ENCODE results near the gene HNRNPL. TPM values are rescaled to one million over a fixed set of nuclear protein-coding genes. Genes with fewer than 3 reads are reported as not detected.

HNRNPL gene
- total and polyA plus RNA-seq, 9 of the 15 experiments (the other 6 are each of a cell fraction or from before 2014, with no cell fraction given) = 39.5 to 610 (median 299) TPM

DNA sequence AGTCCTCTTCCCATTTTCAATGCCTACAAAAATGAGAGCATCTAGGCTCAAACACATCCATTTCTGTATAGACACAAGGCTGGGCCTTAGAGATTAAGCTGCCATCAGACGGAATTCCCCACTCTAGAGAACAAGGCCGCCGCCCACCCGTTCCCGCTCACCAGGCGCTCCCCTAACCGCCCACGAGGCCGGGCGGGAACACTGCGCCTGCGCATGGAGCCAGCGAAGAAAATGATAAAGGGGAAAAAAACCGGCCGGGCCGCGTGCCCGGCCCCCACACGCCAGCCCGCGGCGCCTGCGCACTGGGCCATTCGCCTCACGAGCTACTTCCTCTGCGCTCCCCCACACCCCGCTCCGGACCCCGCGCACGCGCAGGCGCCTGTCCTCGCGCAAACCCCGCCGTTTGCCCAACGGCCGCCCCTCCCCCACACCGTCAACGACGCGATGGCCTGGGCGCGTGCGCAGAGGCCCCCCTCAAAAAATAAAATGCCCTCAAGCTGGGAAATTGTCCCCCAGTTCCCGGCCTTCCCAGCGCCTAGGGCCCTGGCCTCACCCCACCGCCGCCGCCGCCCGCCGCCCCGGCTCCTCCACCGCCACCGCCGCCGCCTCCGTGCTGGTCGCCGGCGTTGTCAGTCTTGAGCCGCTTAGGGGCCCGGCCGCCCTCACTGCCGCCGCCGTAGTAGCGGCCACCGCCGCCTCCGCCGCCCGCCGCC lies 483 bp downstream of the HNRNPL start (continued):
- TF ChIP-seq TEAD4 (IDR thresholded peaks at IDR 0.05; ENCODE audit: low read length) = no peak; the same call in 1 of the 2 replicates
- no peak for TF ChIP-seq TEAD4 (CRISPR knock-in tag; IDR thresholded peaks at IDR 0.05; ENCODE audit: borderline replicate concordance)
- no peak for TF ChIP-seq ZNF785 (CRISPR knock-in tag; IDR thresholded peaks at IDR 0.05)
- TF ChIP-seq ZBTB7A (IDR thresholded peaks at IDR 0.05; ENCODE audit: borderline replicate concordance, control insufficient read depth, low read depth, low read length) = peak; percentile 52
- peak; percentile 96 for TF ChIP-seq MEIS2 (IDR thresholded peaks at IDR 0.05; ENCODE audit: partially characterized antibody)
- no peak for TF ChIP-seq CSDE1 (IDR thresholded peaks at IDR 0.05)
- no peak for TF ChIP-seq HDAC6 (IDR thresholded peaks at IDR 0.05; ENCODE audit: low read depth, low read length)
- TF ChIP-seq KLF10 (CRISPR knock-in tag; IDR thresholded peaks at IDR 0.05) = no peak
- TF ChIP-seq CREBBP (IDR thresholded peaks at IDR 0.05; ENCODE audit: low read depth, low read length) = no peak
- TF ChIP-seq, protein P1, sequence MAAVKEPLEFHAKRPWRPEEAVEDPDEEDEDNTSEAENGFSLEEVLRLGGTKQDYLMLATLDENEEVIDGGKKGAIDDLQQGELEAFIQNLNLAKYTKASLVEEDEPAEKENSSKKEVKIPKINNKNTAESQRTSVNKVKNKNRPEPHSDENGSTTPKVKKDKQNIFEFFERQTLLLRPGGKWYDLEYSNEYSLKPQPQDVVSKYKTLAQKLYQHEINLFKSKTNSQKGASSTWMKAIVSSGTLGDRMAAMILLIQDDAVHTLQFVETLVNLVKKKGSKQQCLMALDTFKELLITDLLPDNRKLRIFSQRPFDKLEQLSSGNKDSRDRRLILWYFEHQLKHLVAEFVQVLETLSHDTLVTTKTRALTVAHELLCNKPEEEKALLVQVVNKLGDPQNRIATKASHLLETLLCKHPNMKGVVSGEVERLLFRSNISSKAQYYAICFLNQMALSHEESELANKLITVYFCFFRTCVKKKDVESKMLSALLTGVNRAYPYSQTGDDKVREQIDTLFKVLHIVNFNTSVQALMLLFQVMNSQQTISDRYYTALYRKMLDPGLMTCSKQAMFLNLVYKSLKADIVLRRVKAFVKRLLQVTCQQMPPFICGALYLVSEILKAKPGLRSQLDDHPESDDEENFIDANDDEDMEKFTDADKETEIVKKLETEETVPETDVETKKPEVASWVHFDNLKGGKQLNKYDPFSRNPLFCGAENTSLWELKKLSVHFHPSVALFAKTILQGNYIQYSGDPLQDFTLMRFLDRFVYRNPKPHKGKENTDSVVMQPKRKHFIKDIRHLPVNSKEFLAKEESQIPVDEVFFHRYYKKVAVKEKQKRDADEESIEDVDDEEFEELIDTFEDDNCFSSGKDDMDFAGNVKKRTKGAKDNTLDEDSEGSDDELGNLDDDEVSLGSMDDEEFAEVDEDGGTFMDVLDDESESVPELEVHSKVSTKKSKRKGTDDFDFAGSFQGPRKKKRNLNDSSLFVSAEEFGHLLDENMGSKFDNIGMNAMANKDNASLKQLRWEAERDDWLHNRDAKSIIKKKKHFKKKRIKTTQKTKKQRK (IDR thresholded peaks at IDR 0.05; ENCODE audit: borderline replicate concordance, low read depth, low read length) = no peak
- TF ChIP-seq, protein P2, sequence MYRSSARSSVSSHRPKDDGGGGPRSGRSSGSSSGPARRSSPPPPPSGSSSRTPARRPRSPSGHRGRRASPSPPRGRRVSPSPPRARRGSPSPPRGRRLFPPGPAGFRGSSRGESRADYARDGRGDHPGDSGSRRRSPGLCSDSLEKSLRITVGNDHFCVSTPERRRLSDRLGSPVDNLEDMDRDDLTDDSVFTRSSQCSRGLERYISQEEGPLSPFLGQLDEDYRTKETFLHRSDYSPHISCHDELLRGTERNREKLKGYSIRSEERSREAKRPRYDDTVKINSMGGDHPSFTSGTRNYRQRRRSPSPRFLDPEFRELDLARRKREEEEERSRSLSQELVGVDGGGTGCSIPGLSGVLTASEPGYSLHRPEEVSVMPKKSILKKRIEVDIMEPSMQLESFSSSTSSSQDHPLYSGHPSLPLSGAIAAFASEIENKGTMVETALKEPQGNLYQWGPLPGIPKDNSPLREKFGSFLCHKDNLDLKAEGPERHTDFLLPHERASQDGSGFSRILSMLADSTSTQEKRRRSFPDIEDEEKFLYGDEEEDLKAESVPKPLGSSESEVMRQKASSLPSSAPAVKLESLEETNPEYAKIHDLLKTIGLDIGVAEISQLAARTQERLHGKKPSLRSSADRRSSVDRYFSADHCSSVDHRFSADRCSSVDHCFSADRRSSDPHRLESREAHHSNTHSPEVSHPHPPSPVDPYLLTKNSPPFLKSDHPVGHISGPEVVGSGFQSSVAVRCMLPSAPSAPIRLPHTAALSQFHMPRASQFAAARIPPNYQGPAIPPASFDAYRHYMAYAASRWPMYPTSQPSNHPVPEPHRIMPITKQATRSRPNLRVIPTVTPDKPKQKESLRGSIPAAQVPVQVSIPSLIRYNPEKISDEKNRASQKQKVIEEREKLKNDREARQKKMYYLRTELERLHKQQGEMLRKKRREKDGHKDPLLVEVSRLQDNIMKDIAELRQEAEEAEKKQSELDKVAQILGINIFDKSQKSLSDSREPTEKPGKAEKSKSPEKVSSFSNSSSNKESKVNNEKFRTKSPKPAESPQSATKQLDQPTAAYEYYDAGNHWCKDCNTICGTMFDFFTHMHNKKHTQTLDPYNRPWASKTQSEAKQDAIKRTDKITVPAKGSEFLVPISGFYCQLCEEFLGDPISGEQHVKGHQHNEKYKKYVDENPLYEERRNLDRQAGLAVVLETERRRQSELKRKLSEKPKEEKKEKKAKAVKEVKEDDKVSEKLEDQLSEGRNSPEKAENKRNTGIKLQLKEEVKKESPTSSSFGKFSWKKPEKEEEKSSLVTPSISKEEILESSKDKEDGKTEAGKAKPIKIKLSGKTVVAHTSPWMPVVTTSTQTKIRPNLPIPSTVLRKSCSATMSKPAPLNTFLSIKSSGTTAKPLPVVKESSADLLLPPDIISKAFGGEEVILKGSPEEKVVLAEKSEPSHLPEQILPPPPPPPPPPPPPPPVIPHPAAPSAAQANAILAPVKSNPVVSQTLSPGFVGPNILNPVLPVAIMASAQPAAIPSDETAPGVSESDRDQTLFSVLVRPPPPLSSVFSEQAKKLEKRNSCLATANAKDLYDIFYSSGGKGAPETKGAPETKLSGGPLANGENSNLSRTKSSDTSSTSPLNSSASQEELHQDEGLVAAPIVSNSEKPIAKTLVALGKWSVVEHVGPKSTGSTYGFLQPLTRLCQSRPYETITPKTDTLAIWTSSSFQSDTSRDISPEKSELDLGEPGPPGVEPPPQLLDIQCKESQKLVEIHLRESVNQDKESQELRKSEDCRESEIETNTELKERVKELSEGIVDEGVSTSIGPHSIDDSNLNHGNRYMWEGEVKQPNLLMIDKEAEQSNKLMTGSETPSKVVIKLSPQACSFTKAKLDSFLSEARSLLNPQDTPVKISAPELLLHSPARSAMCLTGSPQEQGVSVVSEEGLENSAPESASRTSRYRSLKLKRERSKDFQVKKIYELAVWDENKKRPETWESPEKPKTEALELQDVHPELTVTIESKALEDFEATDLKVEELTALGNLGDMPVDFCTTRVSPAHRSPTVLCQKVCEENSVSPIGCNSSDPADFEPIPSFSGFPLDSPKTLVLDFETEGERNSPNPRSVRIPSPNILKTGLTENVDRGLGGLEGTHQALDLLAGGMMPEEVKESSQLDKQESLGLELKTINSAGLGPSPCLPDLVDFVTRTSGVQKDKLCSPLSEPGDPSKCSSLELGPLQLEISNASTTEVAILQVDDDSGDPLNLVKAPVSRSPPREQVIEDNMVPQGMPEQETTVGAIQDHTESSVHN (IDR thresholded peaks at IDR 0.05; ENCODE audit: borderline replicate concordance in 1 of 2, low read depth in 1 of 2) = no peak
- no peak for TF ChIP-seq STAT5A (IDR thresholded peaks at IDR 0.05; ENCODE audit: borderline replicate concordance, low read length)
- TF ChIP-seq ZBTB43 (CRISPR knock-in tag; IDR thresholded peaks at IDR 0.05) = no peak
- TF ChIP-seq ARID1B (IDR thresholded peaks at IDR 0.05) = peak; percentile 39
- no peak for TF ChIP-seq CBFA2T2 (conservative IDR thresholded peaks at IDR 0.05)
